HG03097 (cell line): ENCODE data around the gene APOM.

Source experiments
- ATAC-seq: cut with Tn5 transposase; IDR thresholded peaks from one replicate; pipeline ENCODE4 v1.9.1; 2021; ENCODE audit not compliant: unreplicated experiment, low FRiP score

APOM gene

GRCh38 chr6:31701666-31702404, 46.1 kb downstream of the APOM start:
- no peak for ATAC-seq

GRCh38 chr6:31702405-31702818, 46.7 kb downstream of the APOM start:
- ATAC-seq = no peak

DNA sequence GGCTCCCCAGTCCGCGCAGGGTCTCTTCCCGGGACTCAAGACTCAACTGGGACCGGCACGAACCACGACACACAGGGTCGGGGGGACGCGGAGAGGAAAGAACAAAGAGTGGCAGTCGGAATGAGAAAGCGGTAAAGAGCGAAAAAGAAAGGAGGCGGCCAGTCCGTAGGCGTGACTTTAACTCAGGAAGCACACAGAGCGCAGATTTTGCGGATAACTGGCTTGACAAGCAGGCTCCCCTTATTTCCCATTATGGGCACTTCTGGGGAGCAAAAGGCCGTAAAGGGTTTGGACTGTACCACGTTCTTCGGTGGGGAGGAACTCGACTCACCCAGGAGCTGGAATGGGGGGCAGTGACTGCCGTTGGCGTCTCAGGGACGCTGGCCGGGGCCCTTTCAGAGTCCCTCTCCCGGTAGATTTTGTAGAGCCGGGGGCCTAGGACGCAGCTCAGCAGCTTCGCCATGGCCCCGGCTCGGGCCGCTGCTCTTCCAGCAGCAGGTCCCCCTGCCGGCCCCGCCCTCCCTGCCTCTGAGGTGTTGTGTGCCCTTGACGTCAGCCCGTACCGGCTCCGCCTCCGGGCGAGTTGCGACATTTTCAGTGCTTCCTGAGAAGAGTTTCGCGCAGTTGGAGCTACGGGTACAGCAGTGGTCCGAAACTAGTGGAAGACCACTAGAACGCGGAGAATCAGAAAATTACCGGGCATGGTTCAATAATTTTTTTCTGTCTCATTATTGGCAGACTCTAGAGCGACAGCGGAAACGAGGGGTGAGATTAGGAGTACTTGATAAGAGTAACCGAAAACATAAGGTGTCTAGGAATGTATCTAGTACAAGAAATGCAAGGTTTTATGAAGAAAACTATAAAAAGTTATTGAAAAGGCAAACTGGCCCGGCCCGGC, 47.4 kb downstream of the APOM start, which contains the start of gene ABHD16A:
Gene ABHD16A (minus strand): TSS at position 506 of the 898 bp plus-strand sequence. CDS start 43 bp downstream, at position 463.
- peak; percentile 83 for ATAC-seq

DNA sequence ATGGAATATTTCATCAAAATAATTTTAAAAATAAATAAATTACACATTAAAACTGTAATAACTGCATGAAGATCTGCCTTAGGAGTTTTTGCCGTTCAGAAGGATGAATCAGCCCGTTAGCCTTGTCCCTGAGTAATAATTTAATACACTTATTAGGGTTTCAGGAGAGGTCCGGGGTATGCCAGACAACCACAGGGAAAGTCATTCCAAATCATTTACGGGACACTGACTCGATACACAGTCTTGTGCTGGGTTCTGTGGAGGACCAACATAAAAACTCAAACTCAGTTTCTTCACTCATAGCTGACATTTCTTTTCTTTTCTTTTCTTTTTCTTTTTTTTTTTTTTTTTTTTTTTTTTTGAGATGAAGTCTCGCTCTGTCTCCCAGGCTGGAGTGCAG, 50.2 kb downstream of the APOM start:
- no peak for ATAC-seq

DNA sequence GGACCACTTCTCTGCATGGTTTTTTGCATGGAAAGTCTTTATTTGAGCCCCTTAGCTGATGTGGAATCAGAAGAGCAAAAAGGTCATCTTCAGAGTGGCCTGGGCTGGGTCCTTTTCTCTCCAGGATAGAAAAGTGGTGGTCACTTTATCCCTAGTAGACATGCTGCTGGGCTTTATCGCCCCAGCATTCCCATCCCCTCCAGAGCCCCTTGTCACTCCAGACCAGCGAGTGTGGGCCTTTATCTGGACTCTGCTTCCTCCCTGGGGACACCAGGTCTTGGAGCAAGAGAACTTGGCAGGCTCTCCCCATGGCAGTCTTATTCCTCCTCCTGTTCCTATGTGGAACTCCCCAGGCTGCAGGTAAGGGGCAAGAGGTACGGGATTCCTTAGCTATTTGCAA, 50.9 kb downstream of the APOM start, which contains the start of gene LY6G6F:
Gene LY6G6F (plus strand): TSS at position 268 of the 400 bp plus-strand sequence. CDS start 41 bp downstream, at position 309.
- ATAC-seq = no peak

GRCh38 chr6:31707701-31708100, 52.0 kb downstream of the APOM start:
- ATAC-seq = no peak
